IMR-90 (cell line): ENCODE data around the gene GABPB1. TPM values are rescaled to one million over a fixed set of nuclear protein-coding genes. Genes with fewer than 3 reads are reported as not detected.

Source experiments
- ATAC-seq: fragments of 200-7000 bp; cut with Tn5 transposase; 2 replicates; pipeline ENCODE4 v1.9.1; 2020; ENCODE audit warnings: low read depth, mild to moderate bottlenecking, moderate library complexity
- BruUV-seq: library from RNA; stranded (reverse); fragments of 400-500 nt; replicated peaks from 2 replicates; lab custom pipeline; 2021; lab: Mats Ljungman, UMichigan
- CTCF ChIA-PET: fragments of 300-600 bp; formaldehyde crosslinking; extraction: SDS; loops from one replicate; lab custom pipeline; 2021; ENCODE audit warnings: antibody characterized with exemption; lab: Yijun Ruan, JAX
- POLR2A ChIA-PET: fragments of 300-600 bp; sonication (Branson Sonifier 250); formaldehyde crosslinking; loops from one replicate; lab custom pipeline; 2022; ENCODE audit warnings: antibody characterized with exemption; ENCODE audit not compliant: unreplicated experiment; lab: Charles Lee
- DNase-seq: peaks from one replicate; pipeline ENCODE4 v3.0.0; 2013
- H2AFZ ChIP-seq: replicated peaks from 2 replicates; pipeline ENCODE3; 2013; ENCODE audit warnings: low read length, mild to moderate bottlenecking; ENCODE audit not compliant: poor library complexity
- H2AK5ac ChIP-seq: 2 replicates; pipeline ENCODE4 v1.6.1; 2013; ENCODE audit warnings: low read depth, low read length, inconsistent platforms
- H2AK9ac ChIP-seq: replicated peaks from 2 replicates; pipeline ENCODE3; 2013; ENCODE audit warnings: mild to moderate bottlenecking, low read depth, low read length, moderate library complexity; ENCODE audit not compliant: poor library complexity
- H2BK120ac ChIP-seq: 2 replicates; pipeline ENCODE4 v1.6.1; 2013; ENCODE audit warnings: low read depth, low read length, inconsistent platforms
- H2BK15ac ChIP-seq: 3 replicates; pipeline ENCODE4 v1.6.1; 2013; ENCODE audit warnings: low read depth, low read length, inconsistent platforms
- H2BK20ac ChIP-seq: 2 replicates; pipeline ENCODE4 v1.6.1; 2013; ENCODE audit warnings: low read depth, mild to moderate bottlenecking, inconsistent platforms, low read length, moderate library complexity
- H2BK5ac ChIP-seq: 2 replicates; pipeline ENCODE4 v1.6.1; 2013; ENCODE audit warnings: mild to moderate bottlenecking, low read depth, low read length, inconsistent platforms; ENCODE audit not compliant: poor library complexity, severe bottlenecking
- H3K14ac ChIP-seq: replicated peaks from 2 replicates; pipeline ENCODE4 v1.6.1; 2013; ENCODE audit warnings: low read depth, low read length, inconsistent platforms
- H3K18ac ChIP-seq: 2 replicates; pipeline ENCODE4 v1.6.1; 2013; ENCODE audit warnings: low read depth, low read length, control low read depth
- H3K23ac ChIP-seq: 2 replicates; pipeline ENCODE4 v1.6.1; 2013; ENCODE audit warnings: low read depth, low read length, inconsistent platforms
- H3K27ac ChIP-seq: 2 replicates; pipeline ENCODE4 v1.5.1; 2013; ENCODE audit warnings: mild to moderate bottlenecking, control low read depth, low read length; ENCODE audit not compliant: insufficient read depth
- H3K27me3 ChIP-seq: 2 replicates; pipeline ENCODE4 v1.6.1; 2013; ENCODE audit warnings: low read length; ENCODE audit not compliant: control insufficient read depth, insufficient read depth
- H3K36me3 ChIP-seq: 2 replicates; pipeline ENCODE4 v1.6.1; 2013; ENCODE audit warnings: low read length, mixed read lengths; ENCODE audit not compliant: control insufficient read depth, insufficient read depth
- H3K4ac ChIP-seq: 2 replicates; pipeline ENCODE4 v1.6.1; 2013; ENCODE audit warnings: low read depth, low read length, inconsistent platforms
- H3K4me1 ChIP-seq: 2 replicates; pipeline ENCODE4 v1.6.1; 2013; ENCODE audit warnings: low read length, mixed read lengths; ENCODE audit not compliant: control insufficient read depth, insufficient read depth
- H3K4me2 ChIP-seq: 2 replicates; pipeline ENCODE4 v1.6.1; 2013; ENCODE audit warnings: low read depth, mild to moderate bottlenecking, control low read depth, low read length, moderate library complexity
- H3K4me3 ChIP-seq: 2 replicates; pipeline ENCODE4 v1.5.1; 2013; ENCODE audit warnings: low read depth, mild to moderate bottlenecking, control low read depth, low read length, moderate library complexity; ENCODE audit not compliant: insufficient read depth
- H3K56ac ChIP-seq: 2 replicates; pipeline ENCODE4 v1.6.1; 2013; ENCODE audit warnings: low read length, inconsistent platforms; ENCODE audit not compliant: insufficient read depth; ENCODE audit errors: extremely low read depth
- H3K79me1 ChIP-seq, 2 experiments: 2 replicates each; pipeline ENCODE4 v1.6.1; 2013; ENCODE audit warnings: low read length in 2 of 2, inconsistent platforms in 1 of 2, low read depth in 1 of 2
- H3K9ac ChIP-seq: 2 replicates; pipeline ENCODE4 v1.6.1; 2013; ENCODE audit warnings: low read depth, low read length, control low read depth
- H3K9me1 ChIP-seq: 2 replicates; pipeline ENCODE4 v1.6.1; 2013; ENCODE audit warnings: low read length, inconsistent platforms; ENCODE audit not compliant: insufficient read depth
- H3K9me3 ChIP-seq: 2 replicates; pipeline ENCODE4 v1.6.1; 2013; ENCODE audit warnings: low read length; ENCODE audit not compliant: control insufficient read depth, insufficient read depth
- H4K20me1 ChIP-seq: 2 replicates; pipeline ENCODE4 v1.6.1; 2013; ENCODE audit warnings: low read length, inconsistent platforms; ENCODE audit not compliant: insufficient read depth
- H4K5ac ChIP-seq: 2 replicates; pipeline ENCODE4 v1.6.1; 2013; ENCODE audit warnings: mild to moderate bottlenecking, low read depth, low read length, control low read depth
- H4K8ac ChIP-seq, 2 experiments: 2 replicates each; pipeline ENCODE4 v1.6.1; 2013; ENCODE audit warnings: low read depth in 2 of 2, low read length in 2 of 2, control low read depth in 1 of 2, inconsistent platforms in 1 of 2
- H4K91ac ChIP-seq: 2 replicates; pipeline ENCODE4 v1.6.1; 2013; ENCODE audit warnings: low read depth, low read length, inconsistent platforms; ENCODE audit not compliant: insufficient read depth
- BHLHE40 ChIP-seq: fragments of 150-350 bp; IDR thresholded peaks from 2 replicates; pipeline ENCODE4 v1.6.1; 2016; ENCODE audit warnings: mild to moderate bottlenecking, low read depth, low read length
- MAZ ChIP-seq: IDR thresholded peaks from 2 replicates; pipeline ENCODE4 v1.6.1; 2012; ENCODE audit warnings: low read depth, mild to moderate bottlenecking, low read length, improper control_type of control experiment, moderate library complexity, borderline replicate concordance
- NFE2L2 ChIP-seq: fragments of 150-350 bp; IDR thresholded peaks from 2 replicates; pipeline ENCODE4 v1.6.1; 2016; ENCODE audit warnings: low read depth, mild to moderate bottlenecking, low read length
- RCOR1 ChIP-seq: IDR thresholded peaks from 2 replicates; pipeline ENCODE4 v1.6.1; 2012; ENCODE audit warnings: mild to moderate bottlenecking, low read length, improper control_type of control experiment; ENCODE audit not compliant: insufficient replicate concordance
- WGBS, 2 experiments: methylation state at CpG; one replicate each; pipeline versions ENCODE4 v1.1.5 to v1.1.7; 2013; ENCODE audit warnings: missing lambda C conversion rate in 2 of 2; ENCODE audit not compliant: insufficient read length in 1 of 2; ENCODE audit errors: extremely low coverage in 2 of 2; 5-methylcytosine and 5-hydroxymethylcytosine counted together
- dilution Hi-C: fragments of 300-500 bp; cut with HindIII; formaldehyde crosslinking; loops from one replicate; pipeline ENCODE4 v1.14.3; 2018; ENCODE audit warnings: low sequenced_read_pairs; ENCODE audit not compliant: unreplicated experiment
- in situ Hi-C: fragments of 300-500 bp; cut with MboI; formaldehyde crosslinking; loops from 3 replicates; pipeline ENCODE4 v1.14.3; 2019; ENCODE audit warnings: low sequenced_read_pairs, inconsistent platforms, mixed read lengths
- intact Hi-C: fragments of 100-400 bp; cut with micrococcal nuclease; formaldehyde crosslinking; loops from 2 replicates; pipeline ENCODE4 v1.10.0; 2022
- polyA plus RNA-seq, 3 experiments: library from polyadenylated mRNA; depleted of rRNA; stranded (reverse); fragments of >200 nt; gene quantifications; 2 replicates each; pipeline ENCODE4 v1.2.3, GENCODE V29; 2012; ENCODE audit warnings: low replicate concordance in 1 of 3
- total RNA-seq: library from RNA; depleted of rRNA; stranded (reverse); fragments of >200 nt; gene quantifications from 2 replicates; pipeline ENCODE4 v1.2.3, GENCODE V29; 2012

The GABPB1 gene
- total and polyA plus RNA-seq, 2 of the 4 experiments (the other 2 are of a cell fraction): 26.3 to 89.3 TPM

DNA sequence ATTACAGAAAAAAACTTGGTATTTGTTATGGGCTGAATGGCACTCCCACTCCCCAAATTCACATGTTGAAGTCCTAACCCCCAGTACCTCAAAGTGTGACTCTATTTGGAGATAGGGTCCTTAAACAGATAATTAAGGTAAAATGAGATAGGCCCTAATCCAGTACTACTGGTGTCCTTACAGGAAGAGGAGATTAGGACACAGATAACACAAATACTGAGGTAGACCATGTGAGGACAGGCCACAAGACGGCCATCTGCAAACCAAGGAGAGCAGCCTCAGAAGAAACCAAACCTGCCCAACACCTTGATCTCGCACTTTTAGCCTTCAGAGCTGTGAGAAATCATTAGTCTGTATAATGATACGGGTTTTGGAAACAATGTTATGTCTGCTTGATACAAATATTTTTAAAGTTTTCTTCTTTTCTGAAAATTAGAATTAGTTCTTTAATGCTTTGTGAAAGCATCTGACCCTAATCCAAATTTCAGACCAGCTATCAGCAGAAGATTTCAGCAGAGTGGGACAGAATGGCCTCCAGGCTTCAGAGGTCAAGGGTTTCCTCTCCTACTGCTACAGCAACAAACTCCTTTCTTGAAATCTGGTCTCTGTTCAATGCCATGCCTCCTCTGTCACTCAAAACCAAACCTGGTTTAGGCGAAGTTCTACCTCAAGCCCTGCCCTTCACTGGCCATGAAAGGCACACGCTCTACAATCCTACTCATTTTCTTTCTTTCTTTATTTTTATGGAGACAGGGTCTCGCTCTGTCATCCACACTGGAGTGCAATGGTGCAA is 67.5 kb downstream of the GABPB1 start:
- peaks cover 0 to 3% of the 10 kb centered on the region in 2 experiments; a peak in 1 of 4 replicates for H3K79me1 ChIP-seq
- H3K4me1 ChIP-seq: no peaks in the 10 kb centered on the region
- TF ChIP-seq NFE2L2 (no peak), MAZ (no peak), RCOR1 (no peak), BHLHE40 (no peak)
- no peaks in the 10 kb centered on the region for H3K27me3 ChIP-seq
- no peak for ATAC-seq
- H4K8ac ChIP-seq: no peak overlapping the region
- no peaks in the 10 kb centered on the region for H4K20me1 ChIP-seq
- intact Hi-C loops: no loop called here
- dilution Hi-C loops: no loop called here
- no peak for DNase-seq
- H2BK15ac ChIP-seq: no peak overlapping the region
- H2BK120ac ChIP-seq: no peak overlapping the region
- H2BK20ac ChIP-seq: no peak overlapping the region
- H4K91ac ChIP-seq: no peak overlapping the region
- no peak overlapping the region for H3K4ac ChIP-seq
- no peak overlapping the region for H2AK5ac ChIP-seq
- POLR2A ChIA-PET: no interaction called here
- 100% methylated on average over 1 of the region's 6 CpGs; no CpG with 5 or more reads in 1 of the 2 experiments for WGBS, 2 experiments
- CTCF ChIA-PET: interaction anchor here (0.9 kb wide), 1 partner anchor 31 kb away, joined by 3 read pairs; no protein-coding TSS in a partner anchor
- no peak overlapping the region for H2AK9ac ChIP-seq
- no peak overlapping the region for H3K4me2 ChIP-seq
- H3K27ac ChIP-seq: no peak overlapping the region
- H2BK5ac ChIP-seq: no peak overlapping the region
- no peak overlapping the region for H3K56ac ChIP-seq
- no peak overlapping the region for H3K14ac ChIP-seq
- no peaks in the 10 kb centered on the region for H3K9me3 ChIP-seq
- no peak overlapping the region for H2AFZ ChIP-seq
- in situ Hi-C loops: no loop called here
- no peak overlapping the region for H3K4me3 ChIP-seq
- H3K9ac ChIP-seq: no peak overlapping the region
- no peaks in the 10 kb centered on the region; the same call in 1 of the 2 replicates for H3K9me1 ChIP-seq
- no peak overlapping the region for H3K23ac ChIP-seq
- peaks cover 7% of the 10 kb centered on the region for H3K36me3 ChIP-seq
- no peak overlapping the region for H3K18ac ChIP-seq
- BruUV-seq: no TSS peak
- H4K5ac ChIP-seq: no peak overlapping the region
